Fibroblast of villous mesenchyme (primary cell): ENCODE measurements around the gene POU2F2. TPM values are rescaled to one million over a fixed set of nuclear protein-coding genes. Genes with fewer than 3 reads are reported as not detected.

Source experiments
- DNase-seq: peaks from one replicate; pipeline ENCODE4 v3.0.0-alpha.2; 2010; ENCODE audit warnings: low read depth
- H3K4me3 ChIP-seq: 2 replicates; pipeline ENCODE4 v1.5.1; 2011; ENCODE audit warnings: low read depth, mild to moderate bottlenecking, low read length
- CTCF ChIP-seq: IDR thresholded peaks from 2 replicates; pipeline ENCODE4 v1.5.1; 2012; ENCODE audit warnings: low read depth, mild to moderate bottlenecking, low read length; ENCODE audit not compliant: insufficient read depth
- total RNA-seq: library from RNA; depleted of rRNA; stranded (reverse); fragments of >200 nt; gene quantifications from 2 replicates; pipeline ENCODE4 v1.2.3, GENCODE V29; 2012

POU2F2 gene
- total RNA-seq, 1 donor = 1.3 TPM

GRCh38 chr19:42125536-42125935 is 6.7 kb downstream of the POU2F2 start:
- no peak for DNase-seq
- TF ChIP-seq CTCF = no peak
- H3K4me3 ChIP-seq = no peak overlapping the region

GRCh38 chr19:42124386-42124901 is 7.8 kb downstream of the POU2F2 start:
- no peak for DNase-seq
- TF ChIP-seq CTCF = no peak
- no peak overlapping the region for H3K4me3 ChIP-seq

- DNase-seq = no peak
- H3K4me3 ChIP-seq = no peak overlapping the region
- no peak for TF ChIP-seq CTCF
Measured at GRCh38 chr19:42123765-42124164, 8.5 kb downstream of the POU2F2 start.

- DNase-seq = no peak
- TF ChIP-seq CTCF = no peak
- no peak overlapping the region for H3K4me3 ChIP-seq
Measured at GRCh38 chr19:42122691-42123607, 9.3 kb downstream of the POU2F2 start.

GRCh38 chr19:42121656-42122069 is 10.6 kb downstream of the POU2F2 start:
- H3K4me3 ChIP-seq = no peak overlapping the region
- DNase-seq = peak; percentile 30
- no peak for TF ChIP-seq CTCF

- no peak for DNase-seq
- no peak for TF ChIP-seq CTCF
- H3K4me3 ChIP-seq = no peak overlapping the region
Measured at GRCh38 chr19:42121036-42121621, 11.1 kb downstream of the POU2F2 start.
